ENCODE measurements around the gene UNC5B.

UNC5B gene

GRCh38 chr10:71325267-71325666, 112.9 kb downstream of the UNC5B start:
- DNase-seq: no peak

- no peak for DNase-seq
Measured at GRCh38 chr10:71326464-71326881, 114.1 kb downstream of the UNC5B start.

GRCh38 chr10:71330789-71331404, 118.5 kb downstream of the UNC5B start:
- DNase-seq: no peak

- no peak for DNase-seq
Measured at GRCh38 chr10:71331736-71332135, 119.4 kb downstream of the UNC5B start.

- no peak for DNase-seq
Measured at GRCh38 chr10:71332466-71332865, 120.1 kb downstream of the UNC5B start.

- no peak for DNase-seq
Measured at GRCh38 chr10:71333129-71333887, 120.9 kb downstream of the UNC5B start.

GRCh38 chr10:71334221-71334791, 121.9 kb downstream of the UNC5B start:
- DNase-seq: no peak

GRCh38 chr10:71335173-71335708, 122.9 kb downstream of the UNC5B start:
- no peak for DNase-seq

- no peak for DNase-seq
Measured at GRCh38 chr10:71336632-71337031, 124.3 kb downstream of the UNC5B start.

GRCh38 chr10:71337219-71337701, 124.9 kb downstream of the UNC5B start:
- DNase-seq: no peak

- DNase-seq: no peak
Measured at GRCh38 chr10:71338728-71339495, 126.5 kb downstream of the UNC5B start.

- DNase-seq: no peak
Measured at GRCh38 chr10:71339796-71340589, 127.6 kb downstream of the UNC5B start.

GRCh38 chr10:71342573-71343391, 130.4 kb downstream of the UNC5B start:
- no peak for DNase-seq

- DNase-seq: no peak
Measured at GRCh38 chr10:71343392-71343773, 131.0 kb downstream of the UNC5B start.

- DNase-seq: no peak
Measured at GRCh38 chr10:71344154-71344925, 132.0 kb downstream of the UNC5B start.

- DNase-seq: no peak
Measured at GRCh38 chr10:71344993-71345480, 132.7 kb downstream of the UNC5B start.

- DNase-seq: no peak
Measured at GRCh38 chr10:71345694-71346093, 133.3 kb downstream of the UNC5B start.

- no peak for DNase-seq
Measured at GRCh38 chr10:71346731-71347130, 134.4 kb downstream of the UNC5B start.

- no peak for DNase-seq
Measured at GRCh38 chr10:71347587-71348395, 135.4 kb downstream of the UNC5B start.

Measured in activated T-cell treated with anti-CD3 and anti-CD28 coated beads for 4 hours (primary cell).